GM15510 (cell line): ENCODE measurements around the gene CD93.

Experiments
- POLR2A ChIP-seq: IDR thresholded peaks from 3 replicates; pipeline ENCODE4 v1.6.1; 2011; ENCODE audit warnings: borderline replicate concordance; ENCODE audit not compliant: insufficient read length; ENCODE audit errors: extremely low read depth

Gene CD93

GRCh38 chr20:23050076-23050838, 35.9 kb downstream of the CD93 start:
- no peak for TF ChIP-seq POLR2A

GRCh38 chr20:23049201-23050075, 36.7 kb downstream of the CD93 start, which contains the start of gene THBD:
THBD (minus strand) TSS chr20:23049672; CDS start chr20:23049504, 168 bp downstream.
- no peak for TF ChIP-seq POLR2A

GRCh38 chr20:23048283-23049200, 37.6 kb downstream of the CD93 start:
- no peak for TF ChIP-seq POLR2A

- no peak for TF ChIP-seq POLR2A
Observed at GRCh38 chr20:23047738-23048214, 38.3 kb downstream of the CD93 start.

- no peak for TF ChIP-seq POLR2A
Observed at GRCh38 chr20:23047001-23047737, 39.0 kb downstream of the CD93 start.

- no peak for TF ChIP-seq POLR2A
Observed at GRCh38 chr20:23046431-23046830, 39.7 kb downstream of the CD93 start.

- TF ChIP-seq POLR2A: no peak
Observed at GRCh38 chr20:23043376-23043775, 42.7 kb downstream of the CD93 start.

- TF ChIP-seq POLR2A: no peak
Observed at GRCh38 chr20:23042270-23042669, 43.9 kb downstream of the CD93 start.

GRCh38 chr20:23039885-23040508, 46.1 kb downstream of the CD93 start:
- no peak for TF ChIP-seq POLR2A

- no peak for TF ChIP-seq POLR2A
Observed at GRCh38 chr20:23039136-23039875, 46.8 kb downstream of the CD93 start.

GRCh38 chr20:23037017-23037481, 49.1 kb downstream of the CD93 start:
- no peak for TF ChIP-seq POLR2A

GRCh38 chr20:23036371-23036770, 49.8 kb downstream of the CD93 start:
- TF ChIP-seq POLR2A: no peak
